Measurements from ENCODE around the gene CUL1.
A peak's percentile ranks its signal among the peaks of the same experiment; 100 is the strongest.

The CUL1 gene

DNA sequence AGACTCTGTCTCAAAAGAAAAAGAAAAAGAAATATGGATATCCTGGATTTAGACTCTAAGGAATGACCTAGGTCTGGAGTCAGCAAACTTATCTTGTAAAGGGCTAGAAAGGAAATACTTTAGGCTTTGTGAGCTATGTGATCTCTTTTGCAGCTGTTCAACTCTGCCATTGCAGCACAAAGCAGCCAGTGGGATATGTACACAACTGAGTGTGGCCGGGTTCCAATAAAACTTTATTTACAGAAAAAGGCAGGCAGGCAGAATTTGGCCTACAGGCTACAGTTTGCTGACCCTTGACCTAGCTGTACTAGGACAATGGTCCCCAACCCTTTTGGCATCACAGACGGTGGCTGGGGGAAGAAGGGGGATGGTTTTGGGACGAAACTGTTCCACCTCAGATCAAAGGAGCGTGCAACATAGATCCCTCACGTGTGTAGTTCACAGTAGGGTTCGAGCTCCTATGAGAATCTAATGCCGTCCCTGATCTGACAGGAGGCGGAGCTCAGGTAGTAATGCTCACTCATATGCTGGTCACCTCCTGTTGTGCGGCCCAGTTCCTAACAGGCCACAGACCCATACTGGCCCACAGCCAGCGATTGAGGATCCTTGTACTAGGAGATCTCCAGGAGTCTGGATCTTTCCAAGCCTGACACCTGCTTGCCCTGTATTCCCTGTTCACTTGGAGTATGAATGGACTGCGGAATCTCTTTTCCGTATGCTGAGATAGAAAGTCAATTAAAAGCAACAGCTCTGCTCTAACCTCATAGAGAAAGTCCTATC lies 63.0 kb downstream of the CUL1 start:
- no peak for DNase-seq (ENCODE audit: low read depth)
- H3K4me3 ChIP-seq (ENCODE audit: control insufficient read depth, low read depth, low read length) = no peak overlapping the region
- no peak for TF ChIP-seq CTCF (conservative IDR thresholded peaks at IDR 0.05; ENCODE audit: control insufficient read depth, insufficient read depth, low read depth, low read length)

DNA sequence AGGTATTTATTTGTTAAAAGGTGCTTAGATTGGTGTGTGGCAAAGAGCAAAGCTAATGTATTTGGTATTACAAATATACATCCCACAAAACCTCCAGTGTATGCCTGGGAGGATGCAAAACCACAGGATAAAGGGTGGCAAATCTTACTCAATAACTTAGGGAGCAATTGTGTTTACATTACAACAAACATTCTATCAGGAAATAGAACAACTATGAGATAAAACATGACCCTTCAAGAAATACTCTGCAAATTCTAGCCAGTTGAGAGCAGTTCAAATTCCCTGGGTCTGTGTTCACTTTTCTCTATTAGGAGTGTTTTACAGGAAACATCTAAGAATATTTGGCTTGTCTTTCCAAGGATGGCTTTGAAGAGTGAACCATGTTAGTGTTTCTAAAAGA lies 64.9 kb downstream of the CUL1 start:
- TF ChIP-seq CTCF (conservative IDR thresholded peaks at IDR 0.05; ENCODE audit: control insufficient read depth, insufficient read depth, low read depth, low read length) = no peak
- DNase-seq (ENCODE audit: low read depth) = peak; percentile 10
- H3K4me3 ChIP-seq (ENCODE audit: control insufficient read depth, low read depth, low read length) = no peak overlapping the region

- no peak for TF ChIP-seq CTCF (conservative IDR thresholded peaks at IDR 0.05; ENCODE audit: control insufficient read depth, insufficient read depth, low read depth, low read length)
- DNase-seq (ENCODE audit: low read depth) = no peak
Observed at GRCh38 chr7:148770004-148770403, 71.3 kb downstream of the CUL1 start.

DNA sequence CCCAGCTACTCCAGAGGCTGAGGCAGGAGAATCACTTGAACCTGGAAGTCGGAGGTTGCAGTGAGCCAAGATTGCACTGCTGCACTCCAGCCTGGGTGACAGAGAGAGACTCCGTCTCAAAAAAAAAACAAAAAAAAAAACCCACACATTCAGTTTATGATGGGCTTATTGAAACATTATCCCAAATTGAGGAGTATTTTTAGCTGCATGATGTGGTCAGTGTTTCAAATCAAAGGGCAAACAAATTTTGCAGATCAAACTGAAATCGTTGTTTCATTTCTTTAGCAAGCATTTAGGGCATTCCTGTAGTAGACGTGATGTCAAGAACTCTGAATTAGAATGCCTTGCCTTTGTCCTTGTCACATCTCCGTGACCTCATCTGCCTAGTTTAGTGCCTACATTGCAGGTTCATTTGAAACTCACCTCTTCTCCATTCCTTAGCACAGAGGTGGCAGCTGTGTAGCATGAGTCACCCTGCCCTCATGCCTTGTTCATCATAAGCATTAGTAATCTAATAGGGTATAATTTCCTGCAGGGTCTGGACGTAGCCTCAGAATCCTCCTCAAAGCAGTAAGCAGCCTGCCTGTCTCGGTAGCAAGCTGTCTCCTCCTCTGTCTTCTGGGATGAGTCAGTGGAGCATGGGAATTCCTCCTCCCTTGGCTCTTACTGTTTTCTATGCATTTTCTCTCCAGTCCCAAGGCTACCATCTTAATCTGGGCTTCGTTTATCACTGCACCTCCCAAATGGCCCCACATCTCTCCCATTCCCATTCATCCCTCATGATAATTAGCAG lies 73.8 kb downstream of the CUL1 start:
- DNase-seq (ENCODE audit: low read depth) = peak; percentile 95
- H3K4me3 ChIP-seq (ENCODE audit: control insufficient read depth, low read depth, low read length) = no peak overlapping the region
- no peak for TF ChIP-seq CTCF (conservative IDR thresholded peaks at IDR 0.05; ENCODE audit: control insufficient read depth, insufficient read depth, low read depth, low read length)

More at GRCh38 chr7:148770004-148770403, 71.3 kb downstream of the CUL1 start:
- H3K4me3 ChIP-seq (ENCODE audit: control insufficient read depth, low read depth, low read length) = no peak overlapping the region

DNA sequence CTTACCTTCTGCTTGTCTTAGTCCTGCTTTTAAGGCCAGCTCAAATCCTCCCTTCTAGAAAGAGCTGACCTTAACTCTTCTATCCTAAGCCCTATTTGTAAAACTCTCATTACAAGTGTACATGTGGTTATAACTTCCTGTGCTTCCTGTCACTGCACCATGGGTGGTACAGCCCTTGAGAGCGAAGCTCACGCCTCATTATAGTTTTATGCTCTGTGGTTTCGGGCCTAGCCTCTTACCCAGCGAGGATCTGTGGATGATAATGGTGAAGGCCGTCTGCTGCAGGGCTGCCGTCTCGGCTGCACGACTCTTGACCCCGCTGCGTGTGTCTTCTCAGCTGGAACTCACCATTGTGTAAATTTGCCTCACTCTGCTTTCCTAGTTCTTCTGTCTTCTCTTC lies 74.6 kb downstream of the CUL1 start:
- TF ChIP-seq CTCF (conservative IDR thresholded peaks at IDR 0.05; ENCODE audit: control insufficient read depth, insufficient read depth, low read depth, low read length) = no peak
- H3K4me3 ChIP-seq (ENCODE audit: control insufficient read depth, low read depth, low read length) = no peak overlapping the region
- DNase-seq (ENCODE audit: low read depth) = no peak

DNA sequence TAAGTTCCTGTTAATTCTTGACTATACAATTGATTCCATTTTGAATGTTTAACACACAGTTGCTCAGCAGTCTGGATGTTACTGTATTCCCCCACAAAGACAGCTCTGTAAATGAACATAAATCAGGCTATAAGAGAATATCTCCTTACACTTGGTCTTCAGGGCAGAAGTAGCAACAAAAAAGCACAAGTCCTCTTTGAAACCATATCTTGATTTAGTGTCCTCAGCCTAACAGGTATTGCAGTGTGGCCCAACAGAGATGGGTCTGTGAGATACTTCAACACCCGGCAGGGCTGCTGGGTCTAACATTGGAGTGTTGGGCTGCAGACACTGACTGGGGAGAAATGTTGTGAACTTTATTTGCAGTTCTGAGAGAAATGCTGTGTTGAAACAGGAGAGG lies 75.8 kb downstream of the CUL1 start:
- no peak for TF ChIP-seq CTCF (conservative IDR thresholded peaks at IDR 0.05; ENCODE audit: control insufficient read depth, insufficient read depth, low read depth, low read length)

More for the DNA sequence above, 75.8 kb downstream of the CUL1 start:
- DNase-seq (ENCODE audit: low read depth) = no peak
- H3K4me3 ChIP-seq (ENCODE audit: control insufficient read depth, low read depth, low read length) = no peak overlapping the region
